Stimulated activated CD8-positive, alpha-beta memory T cell treated with anti-CD3 and anti-CD28 coated beads, Interleukin-12 subunit alpha, Interleukin-12 subunit beta, amount 100 ng/mL, for 1 hour (primary cell): Measurements from ENCODE around the gene KIF9.
"Not testable (repeated sequence)": the region's sequence is repeated elsewhere in the genome, so short reads cannot be mapped to it uniquely, and the experiment has no call there.

Experiments
- DNase-seq: peaks from one replicate; pipeline ENCODE4 v3.0.0-alpha.2; 2020; ENCODE audit warnings: low read depth

Gene KIF9

DNA sequence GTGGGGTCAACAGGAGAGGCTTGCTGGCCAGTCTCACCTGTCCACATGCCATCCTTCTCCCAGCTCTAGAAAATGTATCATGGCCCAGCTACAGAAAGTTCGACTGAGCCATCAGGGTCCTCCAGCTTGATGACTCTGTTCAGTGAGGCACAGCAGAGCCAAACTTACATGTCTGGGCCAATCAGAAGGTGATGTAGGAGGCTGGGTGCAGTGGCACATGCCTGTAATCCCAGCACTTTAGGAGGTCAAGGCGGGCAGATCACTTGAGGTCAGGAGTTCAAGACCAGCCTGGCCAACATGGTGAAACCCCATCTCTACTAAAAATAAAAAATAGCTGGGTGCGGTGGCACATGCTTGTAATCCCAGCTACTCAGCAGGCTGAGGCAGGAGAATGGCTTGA is 31.5 kb downstream of the KIF9 start:
- not testable (repeated sequence) for DNase-seq

DNA sequence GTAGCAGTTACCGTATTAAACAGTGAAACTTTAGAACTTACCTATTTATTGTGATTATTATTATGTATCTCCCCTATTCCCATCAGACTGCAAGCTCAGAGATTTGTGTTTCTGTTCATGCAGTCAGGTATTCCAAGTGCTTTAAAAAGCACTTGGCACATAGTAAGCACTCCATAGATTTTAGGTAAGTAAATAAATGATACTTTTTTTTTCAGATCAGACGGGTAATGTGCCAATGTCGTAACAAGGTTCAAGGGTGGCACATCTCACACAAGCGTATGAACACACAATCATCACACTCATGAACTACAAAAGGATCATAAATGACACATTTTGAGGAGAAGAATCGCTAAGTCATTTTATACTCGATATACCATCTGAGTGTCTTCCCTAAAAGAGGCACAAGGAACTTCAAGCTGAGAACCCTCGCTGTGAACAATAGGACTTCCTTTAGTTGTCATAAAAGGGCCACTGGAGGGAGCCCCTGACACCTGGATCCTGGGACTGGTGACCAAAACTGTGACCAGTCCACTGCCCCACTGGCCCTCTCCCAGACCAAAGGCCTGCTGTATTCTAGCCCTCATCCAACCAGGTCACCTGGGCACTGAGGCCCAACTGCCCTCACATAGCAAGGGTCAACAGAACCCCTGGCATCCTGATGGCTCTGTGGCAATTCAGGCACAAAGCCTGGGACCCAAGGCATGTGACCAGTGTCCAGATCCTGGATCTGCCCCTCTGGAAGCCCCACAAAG is 32.1 kb downstream of the KIF9 start:
- no peak for DNase-seq

DNA sequence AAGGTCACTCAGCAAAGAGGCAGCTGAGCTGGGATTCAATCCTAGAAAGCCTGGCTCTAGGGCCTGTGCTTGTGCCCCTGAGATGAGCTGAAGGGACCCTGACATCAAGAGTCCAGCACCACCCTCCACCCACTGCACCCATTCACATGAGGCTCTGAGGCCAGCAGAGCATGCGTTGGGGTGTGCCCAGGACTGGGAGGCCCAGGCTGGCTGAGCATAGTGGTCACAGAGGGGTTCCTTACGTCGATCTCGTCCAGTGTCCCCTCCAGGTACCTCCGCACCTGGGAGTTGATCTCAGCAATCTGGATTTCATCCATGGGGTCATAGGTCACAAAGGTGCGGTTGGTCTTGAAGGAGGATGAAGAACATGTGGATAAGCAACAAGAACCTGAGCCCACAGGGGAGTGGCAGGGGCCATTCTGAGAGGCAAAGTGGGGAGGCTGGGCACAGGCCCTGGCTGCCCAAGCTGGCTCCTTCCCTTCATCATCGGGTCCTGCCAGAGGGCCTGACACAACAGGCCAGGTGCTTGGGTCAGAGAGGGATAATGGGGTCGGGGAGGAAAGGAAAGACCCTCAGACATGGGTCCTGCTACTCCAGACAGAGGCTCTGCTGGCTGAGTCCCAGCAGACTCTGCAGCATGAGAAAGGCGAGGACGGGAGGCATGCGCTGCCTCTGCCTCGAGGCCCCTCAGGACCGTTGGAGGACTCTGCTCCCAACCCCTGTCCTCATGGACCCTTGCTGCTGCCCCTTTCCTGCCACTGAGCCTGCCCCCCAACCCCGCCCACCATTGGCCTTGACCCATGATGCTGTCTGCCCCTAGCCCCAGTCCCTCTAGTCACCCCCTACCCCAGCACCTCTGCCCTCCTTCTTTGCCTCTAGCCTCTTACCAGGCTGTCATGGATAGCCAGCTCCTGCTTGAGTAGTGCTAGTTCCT is 35.2 kb downstream of the KIF9 start:
- no peak for DNase-seq

DNA sequence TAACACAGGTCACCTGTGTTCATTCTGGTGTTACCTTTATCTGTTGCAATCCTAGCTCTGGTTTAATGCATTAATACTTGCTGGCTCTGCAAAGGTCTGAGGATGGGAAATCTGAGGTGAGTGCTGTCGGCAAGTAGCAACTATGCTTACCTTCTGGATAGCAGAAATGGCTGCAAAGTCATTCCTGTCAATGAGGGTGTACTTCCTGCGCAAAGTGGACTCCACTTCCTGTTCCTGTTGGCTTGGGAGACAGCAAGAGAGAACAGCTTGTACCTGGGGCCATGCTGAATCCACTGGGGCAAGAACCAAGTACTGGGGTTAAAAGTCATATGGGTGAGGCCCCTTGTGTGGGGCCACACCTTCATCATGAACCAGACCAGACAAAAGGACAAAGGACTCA is 37.3 kb downstream of the KIF9 start:
- no peak for DNase-seq

DNA sequence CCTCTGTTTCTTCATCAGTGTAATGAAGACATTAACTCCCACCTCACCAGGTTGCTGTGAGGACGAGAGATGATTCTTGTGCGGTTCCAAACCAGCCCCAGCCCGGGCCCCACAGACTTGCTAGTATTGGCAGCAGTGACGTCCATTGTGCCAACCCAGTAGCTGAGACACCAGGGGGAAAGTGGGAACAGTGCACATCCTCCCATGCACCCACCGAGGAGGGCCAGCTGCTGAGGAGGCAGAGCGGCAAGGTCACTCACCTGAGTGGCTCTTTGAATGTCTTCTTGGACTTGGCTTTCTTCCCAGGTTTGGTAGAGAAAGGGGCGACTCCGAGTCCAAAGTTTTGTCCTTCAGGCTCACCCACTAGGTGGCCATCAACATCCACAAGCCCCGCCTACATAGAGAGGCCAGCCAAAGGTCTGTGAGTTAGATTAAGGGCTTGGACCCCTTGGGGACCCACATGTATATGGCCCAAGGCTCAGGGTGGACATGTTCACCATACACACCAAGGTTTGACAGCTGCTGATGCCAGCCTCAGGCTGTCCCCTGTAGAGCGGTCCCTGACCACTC is 38.0 kb downstream of the KIF9 start:
- no peak for DNase-seq

DNA sequence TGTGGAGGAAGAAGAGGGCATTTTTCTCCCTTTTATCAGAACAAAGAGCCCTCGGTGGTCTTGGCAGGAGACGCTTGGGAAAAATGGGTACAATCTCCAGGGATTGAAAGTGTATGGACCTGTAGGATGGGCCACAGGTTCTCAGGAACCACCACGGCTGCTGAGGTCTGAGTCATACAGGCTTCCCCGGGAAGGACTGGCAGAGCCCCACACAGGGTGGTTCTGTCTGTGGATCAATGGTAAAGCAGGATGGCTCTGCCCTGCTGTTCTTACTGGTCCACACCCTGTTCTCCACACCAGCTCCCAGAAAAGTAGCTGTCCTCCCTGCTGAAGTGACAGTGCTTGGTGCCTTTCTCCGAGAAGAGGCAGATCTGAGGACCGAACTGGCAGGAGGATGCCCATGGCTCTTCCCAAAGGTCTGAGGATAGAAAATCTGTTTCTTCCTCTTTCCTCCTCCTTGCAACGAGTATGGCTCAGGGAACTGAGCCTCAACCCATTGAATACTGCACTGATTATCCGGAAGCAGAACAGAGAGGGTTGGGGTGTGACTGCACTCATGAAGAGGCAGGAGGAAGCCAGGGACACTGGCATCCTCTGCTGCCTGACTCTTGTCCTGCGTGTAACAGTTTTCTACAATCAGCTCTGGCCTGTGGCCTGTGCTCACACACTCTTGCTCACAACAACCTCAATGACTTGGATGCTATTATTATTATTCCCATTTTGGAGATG is 39.0 kb downstream of the KIF9 start:
- no peak for DNase-seq

DNA sequence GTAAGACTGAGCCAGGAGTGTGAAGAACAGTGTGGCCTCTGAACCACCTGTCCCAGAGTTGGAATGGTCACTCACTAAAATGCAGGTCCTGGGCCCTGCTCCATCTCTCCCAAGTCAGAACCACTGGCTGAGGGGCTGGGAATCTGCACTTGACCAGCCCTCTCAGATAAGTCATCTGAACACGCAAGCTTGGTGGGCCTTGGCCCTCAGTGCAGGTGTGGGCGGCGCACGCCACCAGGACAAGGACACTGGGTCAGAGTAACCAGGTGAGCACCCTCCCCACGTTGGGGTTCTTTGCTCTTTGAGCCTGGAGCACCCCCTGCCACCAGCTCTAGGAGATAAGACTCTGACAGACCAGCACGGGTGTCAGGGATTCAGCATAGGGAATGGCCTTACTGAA is 42.7 kb downstream of the KIF9 start:
- no peak for DNase-seq

DNA sequence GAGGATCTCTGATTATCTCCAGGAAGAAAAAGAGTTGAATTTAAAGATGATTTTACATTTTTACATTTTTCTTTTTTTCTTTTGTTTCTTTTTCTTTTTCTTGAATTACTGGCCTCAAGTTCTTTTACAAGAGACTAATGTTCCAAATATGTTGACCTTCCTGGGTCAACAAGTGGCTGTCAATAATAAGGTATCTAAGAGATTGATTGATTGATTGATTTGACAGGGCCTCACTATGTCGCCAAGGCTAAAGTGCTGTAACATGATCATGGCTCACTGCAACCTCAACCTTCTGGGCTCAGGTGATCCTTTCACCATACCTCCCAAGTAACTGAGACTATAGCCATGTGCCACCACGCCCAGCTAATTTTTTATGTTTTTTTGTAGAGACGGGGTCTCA is 44.6 kb downstream of the KIF9 start:
- no peak for DNase-seq

DNA sequence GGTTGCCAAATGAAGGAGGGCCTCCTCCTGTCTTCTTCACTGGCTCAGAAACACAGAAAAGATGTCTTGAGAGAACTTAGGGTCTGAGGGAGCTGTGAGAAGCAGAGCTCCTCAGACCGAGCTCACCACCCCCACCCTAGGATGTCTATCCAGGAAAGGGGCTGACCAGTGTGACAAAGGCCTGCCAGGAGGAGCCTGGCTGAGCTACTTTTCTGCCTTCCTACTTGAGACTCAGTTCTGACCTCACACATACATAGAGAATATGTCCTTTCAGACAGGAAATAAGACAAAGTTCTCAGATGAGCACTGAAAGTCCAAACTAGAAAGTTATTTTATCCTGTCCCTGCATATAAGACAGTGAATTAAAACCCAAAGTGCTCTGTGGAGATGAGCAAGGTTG is 54.5 kb downstream of the KIF9 start:
- no peak for DNase-seq

DNA sequence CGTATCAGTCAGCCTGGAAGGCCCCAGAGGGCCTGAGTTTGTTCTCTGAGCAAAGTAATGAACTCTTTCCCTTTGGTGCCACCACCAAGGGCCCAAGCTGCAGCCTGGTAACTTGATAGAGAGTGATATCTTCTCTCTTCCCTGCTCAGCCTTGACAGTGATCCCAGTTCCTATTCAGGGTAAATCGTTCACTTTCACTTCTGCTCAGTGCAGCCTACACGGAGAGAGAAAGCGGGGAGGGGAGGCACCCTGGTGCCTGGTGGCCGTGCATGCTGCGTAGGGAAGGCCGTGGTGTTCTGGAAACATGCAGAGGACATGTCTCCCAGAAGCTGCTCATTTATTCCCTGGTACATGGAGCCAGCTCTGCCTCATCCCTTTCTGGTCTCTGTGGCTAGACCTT is 54.9 kb downstream of the KIF9 start:
- no peak for DNase-seq

DNA sequence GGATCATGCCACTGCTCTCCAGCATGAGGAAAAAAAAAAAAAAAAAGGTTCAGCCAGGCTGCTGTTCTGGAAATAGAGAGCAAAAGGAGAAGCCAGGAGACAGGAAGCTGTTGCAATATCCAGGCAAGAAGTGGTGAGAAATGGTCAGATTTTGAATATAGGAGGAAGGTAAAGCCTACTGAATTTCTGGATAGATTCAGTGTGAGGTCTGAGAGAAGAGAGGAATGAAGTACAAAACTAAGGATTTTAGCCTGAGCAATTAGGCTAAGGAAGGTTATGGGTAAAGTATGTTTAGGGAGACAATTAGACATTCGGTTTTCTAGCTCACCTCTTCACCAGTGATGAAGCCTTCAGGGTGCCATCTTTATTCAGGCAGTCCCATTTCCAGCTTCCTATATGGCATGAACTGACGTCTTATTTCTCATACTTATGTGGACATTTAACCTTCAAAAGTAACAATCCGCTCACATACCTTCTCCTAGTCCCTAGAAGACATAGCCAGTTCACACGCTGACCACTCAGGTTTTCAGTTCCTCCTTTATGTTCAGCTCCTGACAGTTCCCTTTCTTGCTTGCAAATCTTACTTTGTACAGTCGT is 57.2 kb downstream of the KIF9 start:
- DNase-seq = no peak

DNA sequence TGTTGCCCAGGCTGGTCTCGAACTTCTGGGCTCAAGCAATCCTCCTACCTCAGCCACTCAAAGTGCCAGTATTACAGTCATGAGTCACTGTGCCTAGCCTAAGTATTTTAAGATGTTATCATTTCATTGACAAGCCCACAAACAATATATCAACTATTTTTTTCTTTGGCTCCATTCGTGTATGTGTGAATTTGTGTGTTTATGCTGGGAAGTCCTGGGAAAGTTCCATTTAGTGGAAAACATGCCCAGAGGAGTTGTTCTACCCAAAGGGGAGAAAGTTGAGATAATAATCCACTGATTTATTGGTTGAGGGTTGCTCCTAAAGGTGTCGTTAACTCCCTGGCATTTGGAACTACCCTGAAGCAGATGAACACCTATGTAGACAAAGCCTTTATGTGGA is 58.8 kb downstream of the KIF9 start:
- DNase-seq = no peak

DNA sequence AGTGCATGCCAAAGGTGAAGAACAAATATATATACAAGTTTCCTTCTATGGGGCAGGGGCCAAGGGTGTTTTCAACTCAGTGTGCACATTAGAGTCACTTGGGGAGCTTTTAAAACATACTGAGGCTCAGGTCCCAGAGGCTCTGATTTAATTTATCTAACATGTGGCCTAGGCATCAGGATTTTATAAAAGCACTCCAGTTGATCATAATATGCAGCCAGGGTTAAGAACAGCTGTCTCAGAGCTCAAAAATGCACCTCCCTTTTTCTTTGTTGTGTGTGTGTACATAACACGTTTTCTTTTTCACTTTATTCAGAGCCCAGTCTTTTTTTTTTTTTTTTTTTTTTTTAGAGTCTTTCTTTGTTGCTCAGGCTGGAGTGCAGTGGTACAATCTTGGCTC is 60.8 kb downstream of the KIF9 start:
- DNase-seq = no peak

DNA sequence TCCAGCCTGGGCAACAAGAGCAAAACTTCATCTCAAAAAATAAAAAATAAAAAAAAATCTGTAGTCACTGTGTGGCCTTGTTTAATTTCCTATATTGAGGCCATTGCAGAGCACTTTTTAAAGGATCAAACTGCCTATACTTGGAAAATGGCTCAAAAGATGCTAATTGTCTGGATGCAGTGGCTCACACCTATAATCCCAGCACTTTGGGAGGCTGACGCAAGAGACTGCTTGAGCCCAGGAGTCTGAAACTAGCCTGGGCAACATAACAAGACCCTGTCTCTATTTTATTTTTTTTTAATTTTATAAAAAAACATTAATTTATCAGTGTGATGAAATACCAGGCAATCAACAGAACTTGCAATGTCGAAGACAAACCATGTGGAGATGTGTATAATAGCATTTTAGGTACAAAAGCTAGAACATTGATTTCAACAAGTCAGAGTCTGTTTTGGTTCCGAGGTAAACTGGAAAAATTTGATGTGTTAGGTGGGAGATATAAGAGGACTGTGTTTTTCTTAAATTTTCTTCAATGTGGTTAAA is 71.7 kb downstream of the KIF9 start:
- DNase-seq = no peak

DNA sequence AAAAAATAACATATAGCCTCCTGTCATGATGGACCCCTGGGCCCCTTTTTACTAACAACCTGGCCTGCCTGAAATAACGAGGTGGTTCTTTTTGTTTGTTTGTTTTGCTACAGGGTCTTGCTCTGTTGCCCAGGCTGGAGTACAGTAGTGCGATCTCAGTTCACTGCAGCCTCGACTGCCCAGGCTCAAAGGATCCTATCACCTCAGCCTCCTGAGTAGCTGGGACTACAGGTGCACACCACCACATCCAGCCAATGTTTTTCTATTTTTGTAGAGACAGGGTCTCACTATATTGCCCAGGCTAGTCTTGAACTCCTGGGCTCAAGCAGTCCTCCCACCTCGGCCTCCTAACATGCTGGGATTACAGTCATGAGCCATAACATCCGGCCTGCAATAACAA is 76.6 kb downstream of the KIF9 start:
- not testable (repeated sequence) for DNase-seq

DNA sequence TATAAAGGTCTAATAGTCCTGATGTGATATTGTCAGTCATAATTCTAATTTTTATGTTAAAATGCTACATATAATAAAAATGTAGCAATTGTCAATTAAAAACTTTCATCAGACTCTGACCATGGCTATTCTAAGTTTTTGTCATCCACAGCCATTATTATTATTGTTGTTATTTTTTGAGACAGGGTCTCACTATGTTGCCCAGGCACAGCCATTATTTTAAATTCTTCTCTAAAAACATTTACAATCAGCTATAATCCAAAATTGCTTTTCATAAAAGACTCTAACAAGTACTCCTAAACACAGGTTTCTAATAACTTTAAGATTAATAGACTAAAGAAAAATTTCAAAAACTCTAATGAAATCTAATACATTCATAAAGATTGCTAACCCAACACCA is 77.7 kb downstream of the KIF9 start:
- no peak for DNase-seq

DNA sequence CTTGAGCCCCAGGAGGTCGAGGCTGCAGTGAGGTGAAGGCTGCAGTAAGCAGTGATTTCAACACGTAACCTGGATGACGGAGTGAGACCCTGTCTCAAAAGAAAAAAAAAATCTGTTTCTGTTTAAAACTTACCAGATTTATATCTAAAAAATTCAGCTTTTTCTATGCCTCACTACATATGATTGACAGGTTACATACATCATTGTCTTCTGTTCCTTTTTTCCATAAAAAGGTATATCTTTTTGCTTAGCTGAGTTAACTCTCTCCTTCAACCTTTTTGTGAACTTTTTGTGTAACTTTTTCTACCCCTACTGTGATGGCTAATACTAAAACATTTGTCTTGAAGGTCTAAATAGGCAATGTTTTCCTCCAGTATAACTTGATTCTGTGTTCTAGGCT is 80.1 kb downstream of the KIF9 start:
- DNase-seq = no peak

DNA sequence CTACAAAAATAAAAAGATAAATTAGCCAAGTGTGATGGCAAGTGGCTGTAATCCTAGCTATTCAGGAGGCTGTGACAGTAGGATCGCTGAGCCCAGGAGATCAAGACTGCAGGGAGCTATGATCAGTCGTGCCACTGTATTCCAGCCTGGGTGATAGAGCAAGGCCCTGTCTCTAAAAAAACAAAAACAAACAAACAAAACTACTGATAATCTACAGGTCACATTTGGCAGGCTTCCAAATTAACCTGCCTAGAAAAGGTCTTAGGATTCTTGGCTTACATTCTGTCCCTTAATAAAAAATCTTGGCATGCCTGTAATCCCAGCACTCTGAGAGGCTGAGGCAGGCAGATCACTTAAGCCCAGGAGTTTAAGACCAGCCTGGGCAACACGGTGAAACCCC is 85.3 kb downstream of the KIF9 start:
- no peak for DNase-seq

DNA sequence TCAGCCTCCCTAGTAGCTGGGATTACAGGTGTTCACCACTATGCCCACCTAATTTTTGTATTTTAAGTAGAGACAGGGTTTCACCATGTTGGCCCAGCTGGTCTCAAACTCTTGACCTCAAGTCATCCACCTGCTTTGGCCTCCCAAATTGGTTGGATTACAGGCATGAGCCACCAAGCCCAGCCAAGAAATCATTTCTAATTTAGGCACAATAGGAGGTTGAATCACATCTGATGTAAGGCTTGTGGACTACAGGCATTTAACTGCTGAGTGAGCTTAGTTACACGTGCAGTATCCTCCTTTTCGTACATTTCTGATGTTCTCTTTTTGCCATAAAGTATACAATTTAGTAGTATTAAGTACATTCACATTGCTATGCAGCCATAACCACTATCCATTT is 87.6 kb downstream of the KIF9 start:
- DNase-seq = no peak

DNA sequence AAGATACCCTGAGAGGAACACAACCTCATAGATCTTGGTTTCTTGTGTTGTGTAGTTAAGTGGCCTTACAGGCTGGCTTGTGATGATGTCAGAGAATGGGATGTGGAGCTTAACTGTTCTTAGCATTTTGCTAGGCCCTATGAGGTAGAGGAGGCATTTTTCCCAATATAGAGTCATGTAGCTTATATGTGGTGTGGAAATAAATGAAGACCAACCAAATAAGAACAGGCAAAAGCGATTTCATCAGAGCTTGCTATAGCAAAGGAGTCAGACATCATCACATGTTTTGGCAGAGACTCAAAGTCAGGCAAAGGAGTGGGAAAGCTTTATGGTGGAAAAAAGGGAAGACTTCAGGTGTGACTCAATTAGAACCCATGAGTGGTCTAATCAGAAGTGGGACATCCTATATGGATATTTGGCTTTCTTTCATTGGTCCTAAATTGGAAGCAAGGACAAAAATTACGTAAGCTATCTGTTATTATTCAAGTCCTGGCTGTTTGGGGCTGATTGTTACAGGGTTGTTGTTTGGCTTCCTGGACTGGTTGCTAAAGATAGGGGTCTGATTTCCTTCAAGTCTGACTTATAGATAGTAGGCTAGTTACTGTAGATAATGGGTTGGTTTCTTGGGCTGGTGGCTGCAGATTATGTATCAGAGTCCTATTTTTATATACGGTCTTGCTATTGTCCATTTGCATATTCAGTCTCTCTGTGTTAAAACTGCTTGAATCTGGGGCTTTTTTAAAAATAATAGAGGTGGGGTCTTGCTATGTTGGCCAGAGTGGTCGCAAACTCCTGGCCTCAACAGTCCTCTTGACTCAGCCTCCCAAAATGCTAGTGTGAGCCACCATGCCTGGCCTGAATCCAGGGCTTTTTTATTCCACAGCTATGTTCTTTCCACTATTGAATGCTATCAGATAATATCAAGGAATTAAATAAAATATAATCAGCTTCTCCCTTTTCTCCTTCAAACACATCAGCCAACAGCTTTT is 88.4 kb downstream of the KIF9 start:
- no peak for DNase-seq

DNA sequence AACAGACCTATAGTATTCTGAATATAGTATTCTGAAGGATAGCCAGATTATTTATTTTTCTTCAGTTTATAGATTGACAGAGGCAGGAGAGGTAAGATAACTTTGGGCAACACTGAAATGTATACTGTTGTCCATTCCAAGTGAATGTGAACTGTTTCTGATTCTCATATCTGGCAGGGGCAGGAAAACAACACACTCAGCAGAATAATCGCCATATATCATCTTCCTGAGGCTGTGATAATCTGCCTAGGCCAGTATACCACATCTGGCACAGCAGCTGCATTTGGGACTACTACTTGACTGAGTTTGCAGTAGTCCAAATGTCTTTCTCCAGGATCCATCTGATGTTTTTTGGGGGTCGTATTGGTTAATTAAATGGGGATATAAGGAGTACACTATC is 96.3 kb downstream of the KIF9 start:
- no peak for DNase-seq
